SK-N-MC (cell line): ENCODE data around the gene FN3K.

Source experiments
- EZH2 ChIP-seq: fragments of 200-600 bp; sonication (generic); IDR thresholded peaks from one replicate; pipeline ENCODE4 v1.6.1; 2017; ENCODE audit warnings: antibody characterized with exemption
- POLR2AphosphoS5 ChIP-seq: IDR thresholded peaks from 2 replicates; pipeline ENCODE4 v1.6.1; 2012; ENCODE audit warnings: mild to moderate bottlenecking, low read depth, low read length, borderline replicate concordance

DNA sequence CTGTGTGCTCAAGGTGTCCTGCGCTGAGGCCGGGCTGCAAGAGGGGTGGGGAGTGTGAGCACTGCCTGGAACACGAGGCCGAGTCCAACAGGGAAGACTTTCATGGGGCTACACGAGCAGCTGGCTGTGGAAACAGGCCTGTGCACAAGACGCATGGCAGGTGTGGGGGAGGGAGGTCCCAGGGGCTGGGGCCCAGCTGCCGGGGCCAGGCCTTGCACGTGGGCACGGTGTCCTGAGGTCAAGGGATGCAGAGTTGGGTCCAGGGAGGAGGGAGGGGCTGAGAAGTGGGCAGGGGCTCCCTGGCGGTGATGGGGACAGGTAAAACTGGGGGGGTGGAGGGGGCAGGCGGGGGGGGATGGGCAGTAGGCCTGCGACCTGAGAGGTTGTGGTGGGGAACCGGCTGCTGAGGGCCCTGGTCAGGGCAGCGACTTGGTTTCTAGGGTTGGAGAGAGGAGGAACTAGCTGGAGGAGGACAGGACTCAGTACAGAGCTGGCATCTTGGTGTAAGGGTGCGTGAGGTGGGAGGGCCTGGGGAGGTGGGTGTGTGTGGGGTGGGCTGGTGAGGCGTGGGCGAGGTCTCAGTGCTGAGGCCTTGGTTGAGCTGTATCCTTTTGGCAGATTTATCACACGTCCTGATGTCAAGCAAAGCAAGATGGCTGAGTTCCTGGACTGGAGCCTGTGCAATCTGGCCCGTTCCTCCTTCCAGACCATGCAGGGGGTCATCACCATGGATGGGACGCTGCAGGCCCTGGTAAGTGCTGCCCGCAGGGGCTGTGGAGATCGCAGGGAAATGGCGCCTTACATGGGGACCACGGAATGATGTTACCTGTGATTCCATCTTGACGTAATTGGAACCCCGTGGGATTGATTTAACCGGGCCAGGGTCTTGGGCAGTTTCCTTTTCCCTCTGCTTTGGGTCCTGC, 45.8 kb downstream of the FN3K start:
- no peak for TF ChIP-seq POLR2AphosphoS5
- TF ChIP-seq EZH2: no peak
